ENCODE data around the gene SLC25A19. TPM values are rescaled to one million over a fixed set of nuclear protein-coding genes. Genes with fewer than 3 reads are reported as not detected.
A peak's percentile ranks its signal among the peaks of the same experiment; 100 is the strongest.

The SLC25A19 gene
- total and polyA plus RNA-seq, 9 of the 15 experiments (the other 6 are each of a cell fraction or from before 2014, with no cell fraction given), result 33.4 to 76.6 (median 55.3) TPM

DNA sequence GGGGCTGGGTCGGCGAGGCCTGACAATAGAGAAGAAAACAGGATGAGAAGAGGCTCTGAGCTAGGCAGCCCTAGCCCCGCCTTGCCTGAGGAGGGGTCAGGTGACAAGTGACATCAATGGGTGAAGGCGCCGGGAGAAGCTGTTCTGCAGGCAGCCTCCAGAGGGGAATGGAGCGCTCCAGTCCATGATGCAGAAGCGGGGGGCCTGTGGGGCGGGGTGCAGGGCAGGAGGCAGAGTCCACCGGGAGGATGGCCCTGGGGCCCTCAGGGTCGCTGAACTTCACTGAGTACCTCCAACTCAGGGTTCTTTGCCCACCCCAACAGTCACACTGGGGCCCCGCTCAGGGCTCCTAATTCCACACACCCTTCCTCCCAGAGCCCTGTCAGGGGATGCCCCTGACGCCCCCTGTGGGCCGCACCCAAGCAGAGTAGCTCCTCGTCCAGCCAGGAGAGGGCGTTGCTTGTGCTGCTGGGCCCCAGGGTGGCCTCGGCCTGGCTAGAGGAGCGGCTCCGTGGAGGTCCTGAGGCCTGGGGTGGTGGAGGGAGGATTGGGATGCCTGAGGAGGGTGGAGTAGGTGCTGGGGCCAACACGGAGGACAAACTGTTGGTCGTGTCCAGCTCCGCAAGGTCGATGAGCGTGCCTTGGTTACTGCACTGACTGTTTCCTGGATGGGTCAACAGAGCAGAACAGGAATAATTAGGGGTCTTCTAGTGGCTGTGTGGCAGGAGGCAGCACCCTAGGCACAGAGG, 48.7 kb downstream of the SLC25A19 start (continued):
- TF ChIP-seq, protein P1, sequence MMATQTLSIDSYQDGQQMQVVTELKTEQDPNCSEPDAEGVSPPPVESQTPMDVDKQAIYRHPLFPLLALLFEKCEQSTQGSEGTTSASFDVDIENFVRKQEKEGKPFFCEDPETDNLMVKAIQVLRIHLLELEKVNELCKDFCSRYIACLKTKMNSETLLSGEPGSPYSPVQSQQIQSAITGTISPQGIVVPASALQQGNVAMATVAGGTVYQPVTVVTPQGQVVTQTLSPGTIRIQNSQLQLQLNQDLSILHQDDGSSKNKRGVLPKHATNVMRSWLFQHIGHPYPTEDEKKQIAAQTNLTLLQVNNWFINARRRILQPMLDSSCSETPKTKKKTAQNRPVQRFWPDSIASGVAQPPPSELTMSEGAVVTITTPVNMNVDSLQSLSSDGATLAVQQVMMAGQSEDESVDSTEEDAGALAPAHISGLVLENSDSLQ (IDR thresholded peaks at IDR 0.05), result peak; percentile 66; the same call in 1 of the 2 replicates
- TF ChIP-seq FOXJ3 (CRISPR knock-in tag; IDR thresholded peaks at IDR 0.05) (no peak), TAF7 (tag; IDR thresholded peaks at IDR 0.05) (no peak), ZNF384 (IDR thresholded peaks at IDR 0.05; ENCODE audit: low read depth, low read length) (peak; percentile 11; the same call in 1 of the 2 replicates), TBL1XR1 (IDR thresholded peaks at IDR 0.05; ENCODE audit: low read length in 2 of 2) (peak in 1 of 2 experiments; percentile 37; a peak in 1 of 4 replicates), ARID2 (IDR thresholded peaks at IDR 0.05) (peak; percentile 32; the same call in 1 of the 2 replicates), SMAD3 (CRISPR knock-in tag; conservative IDR thresholded peaks at IDR 0.05) (no peak), FOXJ2 (tag; IDR thresholded peaks at IDR 0.05) (no peak), CBX8 (IDR thresholded peaks at IDR 0.05; ENCODE audit: borderline replicate concordance, extremely low read depth, low read depth, low read length, poor library complexity, severe bottlenecking) (no peak), ZNF76 (CRISPR knock-in tag; IDR thresholded peaks at IDR 0.05; ENCODE audit: borderline replicate concordance) (no peak), ARHGAP35 (IDR thresholded peaks at IDR 0.05; ENCODE audit: partially characterized antibody) (no peak)
- TF ChIP-seq, protein P2, sequence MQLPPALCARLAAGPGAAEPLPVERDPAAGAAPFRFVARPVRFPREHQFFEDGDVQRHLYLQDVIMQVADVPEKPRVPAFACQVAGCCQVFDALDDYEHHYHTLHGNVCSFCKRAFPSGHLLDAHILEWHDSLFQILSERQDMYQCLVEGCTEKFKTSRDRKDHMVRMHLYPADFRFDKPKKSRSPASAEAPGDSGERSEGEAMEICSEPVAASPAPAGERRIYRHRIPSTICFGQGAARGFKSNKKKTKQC (CRISPR knock-in tag; IDR thresholded peaks at IDR 0.05), result peak; percentile 75
- TF ChIP-seq, protein P3, sequence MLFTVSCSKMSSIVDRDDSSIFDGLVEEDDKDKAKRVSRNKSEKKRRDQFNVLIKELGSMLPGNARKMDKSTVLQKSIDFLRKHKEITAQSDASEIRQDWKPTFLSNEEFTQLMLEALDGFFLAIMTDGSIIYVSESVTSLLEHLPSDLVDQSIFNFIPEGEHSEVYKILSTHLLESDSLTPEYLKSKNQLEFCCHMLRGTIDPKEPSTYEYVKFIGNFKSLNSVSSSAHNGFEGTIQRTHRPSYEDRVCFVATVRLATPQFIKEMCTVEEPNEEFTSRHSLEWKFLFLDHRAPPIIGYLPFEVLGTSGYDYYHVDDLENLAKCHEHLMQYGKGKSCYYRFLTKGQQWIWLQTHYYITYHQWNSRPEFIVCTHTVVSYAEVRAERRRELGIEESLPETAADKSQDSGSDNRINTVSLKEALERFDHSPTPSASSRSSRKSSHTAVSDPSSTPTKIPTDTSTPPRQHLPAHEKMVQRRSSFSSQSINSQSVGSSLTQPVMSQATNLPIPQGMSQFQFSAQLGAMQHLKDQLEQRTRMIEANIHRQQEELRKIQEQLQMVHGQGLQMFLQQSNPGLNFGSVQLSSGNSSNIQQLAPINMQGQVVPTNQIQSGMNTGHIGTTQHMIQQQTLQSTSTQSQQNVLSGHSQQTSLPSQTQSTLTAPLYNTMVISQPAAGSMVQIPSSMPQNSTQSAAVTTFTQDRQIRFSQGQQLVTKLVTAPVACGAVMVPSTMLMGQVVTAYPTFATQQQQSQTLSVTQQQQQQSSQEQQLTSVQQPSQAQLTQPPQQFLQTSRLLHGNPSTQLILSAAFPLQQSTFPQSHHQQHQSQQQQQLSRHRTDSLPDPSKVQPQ (CRISPR knock-in tag; IDR thresholded peaks at IDR 0.05; ENCODE audit: borderline replicate concordance), result no peak
- TF ChIP-seq, protein P4, sequence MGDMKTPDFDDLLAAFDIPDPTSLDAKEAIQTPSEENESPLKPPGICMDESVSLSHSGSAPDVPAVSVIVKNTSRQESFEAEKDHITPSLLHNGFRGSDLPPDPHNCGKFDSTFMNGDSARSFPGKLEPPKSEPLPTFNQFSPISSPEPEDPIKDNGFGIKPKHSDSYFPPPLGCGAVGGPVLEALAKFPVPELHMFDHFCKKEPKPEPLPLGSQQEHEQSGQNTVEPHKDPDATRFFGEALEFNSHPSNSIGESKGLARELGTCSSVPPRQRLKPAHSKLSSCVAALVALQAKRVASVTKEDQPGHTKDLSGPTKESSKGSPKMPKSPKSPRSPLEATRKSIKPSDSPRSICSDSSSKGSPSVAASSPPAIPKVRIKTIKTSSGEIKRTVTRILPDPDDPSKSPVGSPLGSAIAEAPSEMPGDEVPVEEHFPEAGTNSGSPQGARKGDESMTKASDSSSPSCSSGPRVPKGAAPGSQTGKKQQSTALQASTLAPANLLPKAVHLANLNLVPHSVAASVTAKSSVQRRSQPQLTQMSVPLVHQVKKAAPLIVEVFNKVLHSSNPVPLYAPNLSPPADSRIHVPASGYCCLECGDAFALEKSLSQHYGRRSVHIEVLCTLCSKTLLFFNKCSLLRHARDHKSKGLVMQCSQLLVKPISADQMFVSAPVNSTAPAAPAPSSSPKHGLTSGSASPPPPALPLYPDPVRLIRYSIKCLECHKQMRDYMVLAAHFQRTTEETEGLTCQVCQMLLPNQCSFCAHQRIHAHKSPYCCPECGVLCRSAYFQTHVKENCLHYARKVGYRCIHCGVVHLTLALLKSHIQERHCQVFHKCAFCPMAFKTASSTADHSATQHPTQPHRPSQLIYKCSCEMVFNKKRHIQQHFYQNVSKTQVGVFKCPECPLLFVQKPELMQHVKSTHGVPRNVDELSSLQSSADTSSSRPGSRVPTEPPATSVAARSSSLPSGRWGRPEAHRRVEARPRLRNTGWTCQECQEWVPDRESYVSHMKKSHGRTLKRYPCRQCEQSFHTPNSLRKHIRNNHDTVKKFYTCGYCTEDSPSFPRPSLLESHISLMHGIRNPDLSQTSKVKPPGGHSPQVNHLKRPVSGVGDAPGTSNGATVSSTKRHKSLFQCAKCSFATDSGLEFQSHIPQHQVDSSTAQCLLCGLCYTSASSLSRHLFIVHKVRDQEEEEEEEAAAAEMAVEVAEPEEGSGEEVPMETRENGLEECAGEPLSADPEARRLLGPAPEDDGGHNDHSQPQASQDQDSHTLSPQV (IDR thresholded peaks at IDR 0.05), result peak; percentile 77
- TF ChIP-seq, protein P5, sequence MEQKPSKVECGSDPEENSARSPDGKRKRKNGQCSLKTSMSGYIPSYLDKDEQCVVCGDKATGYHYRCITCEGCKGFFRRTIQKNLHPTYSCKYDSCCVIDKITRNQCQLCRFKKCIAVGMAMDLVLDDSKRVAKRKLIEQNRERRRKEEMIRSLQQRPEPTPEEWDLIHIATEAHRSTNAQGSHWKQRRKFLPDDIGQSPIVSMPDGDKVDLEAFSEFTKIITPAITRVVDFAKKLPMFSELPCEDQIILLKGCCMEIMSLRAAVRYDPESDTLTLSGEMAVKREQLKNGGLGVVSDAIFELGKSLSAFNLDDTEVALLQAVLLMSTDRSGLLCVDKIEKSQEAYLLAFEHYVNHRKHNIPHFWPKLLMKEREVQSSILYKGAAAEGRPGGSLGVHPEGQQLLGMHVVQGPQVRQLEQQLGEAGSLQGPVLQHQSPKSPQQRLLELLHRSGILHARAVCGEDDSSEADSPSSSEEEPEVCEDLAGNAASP (IDR thresholded peaks at IDR 0.05), result no peak
